Right hindlimb (tissue), 1 donor: ENCODE measurements around the gene PRKCA.
"Not testable (repeated sequence)": the region's sequence is repeated elsewhere in the genome, so short reads cannot be mapped to it uniquely, and the experiment has no call there.

ENCODE experiments used
- DNase-seq: peaks from one replicate; pipeline ENCODE4 v3.0.0-alpha.2; 2018

The PRKCA gene

DNA sequence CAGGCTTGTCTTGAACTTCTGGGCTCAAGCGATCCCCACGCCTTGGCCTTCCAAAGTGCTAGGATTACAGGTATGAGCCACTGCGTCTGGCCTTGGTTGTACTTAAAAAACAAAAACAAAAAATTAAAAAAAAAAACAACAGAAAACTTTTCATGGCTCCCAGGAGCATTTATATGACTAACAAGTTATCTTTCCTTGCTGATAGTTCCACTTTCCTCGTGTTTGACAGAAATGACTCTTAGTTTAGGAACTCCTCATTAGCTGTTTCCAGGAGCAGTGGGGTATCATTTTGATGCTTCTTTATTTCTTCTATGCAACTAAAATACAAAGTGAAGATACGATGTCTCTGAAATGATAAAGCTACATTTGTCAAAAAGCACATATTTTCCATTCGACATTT is 165.4 kb downstream of the PRKCA start:
- DNase-seq = no peak

- no peak for DNase-seq
Observed at GRCh38 chr17:66468241-66469087, 166.1 kb downstream of the PRKCA start.

GRCh38 chr17:66469088-66469442 is 166.7 kb downstream of the PRKCA start:
- no peak for DNase-seq

DNA sequence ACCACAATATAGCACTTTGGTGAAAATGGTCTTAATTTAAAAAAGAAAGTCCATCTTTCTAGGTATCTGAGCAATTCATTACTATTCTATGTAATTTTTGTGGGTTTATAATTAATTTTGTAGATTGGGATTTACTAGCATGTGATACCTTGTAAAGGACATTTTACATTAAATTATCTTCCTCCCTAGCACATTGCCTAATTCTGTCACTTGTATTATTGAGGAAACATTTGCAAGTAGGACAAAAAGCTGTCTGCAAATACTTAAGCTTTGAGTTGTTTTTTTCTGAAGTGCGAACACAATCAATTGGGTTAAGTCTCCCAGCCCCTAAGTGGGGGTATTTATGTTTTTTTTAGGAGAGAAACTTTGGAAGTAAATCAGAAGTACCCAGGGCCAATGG is 167.0 kb downstream of the PRKCA start:
- no peak for DNase-seq

DNA sequence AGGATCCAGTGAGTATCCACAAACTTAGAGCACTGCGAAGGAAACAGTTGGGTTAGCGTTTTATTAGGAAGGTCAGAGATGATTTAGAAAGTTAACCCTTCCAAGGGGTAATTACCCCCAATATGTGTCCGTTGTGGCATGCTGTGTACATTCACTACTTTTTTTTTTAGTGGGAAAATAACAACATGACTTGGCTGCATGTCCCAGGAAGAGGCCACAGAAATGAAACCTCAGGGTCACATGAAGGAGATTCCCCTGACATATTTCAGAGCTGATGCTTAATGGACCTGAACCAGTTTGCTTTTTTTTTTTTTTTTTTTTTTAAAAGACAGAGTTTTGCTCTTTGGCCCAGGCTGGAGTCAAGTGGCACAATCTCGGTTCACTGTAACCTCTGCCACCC is 167.5 kb downstream of the PRKCA start:
- no peak for DNase-seq

- no peak for DNase-seq
Observed at GRCh38 chr17:66472123-66472522, 169.7 kb downstream of the PRKCA start.

- DNase-seq = no peak
Observed at GRCh38 chr17:66474258-66474657, 171.8 kb downstream of the PRKCA start.

DNA sequence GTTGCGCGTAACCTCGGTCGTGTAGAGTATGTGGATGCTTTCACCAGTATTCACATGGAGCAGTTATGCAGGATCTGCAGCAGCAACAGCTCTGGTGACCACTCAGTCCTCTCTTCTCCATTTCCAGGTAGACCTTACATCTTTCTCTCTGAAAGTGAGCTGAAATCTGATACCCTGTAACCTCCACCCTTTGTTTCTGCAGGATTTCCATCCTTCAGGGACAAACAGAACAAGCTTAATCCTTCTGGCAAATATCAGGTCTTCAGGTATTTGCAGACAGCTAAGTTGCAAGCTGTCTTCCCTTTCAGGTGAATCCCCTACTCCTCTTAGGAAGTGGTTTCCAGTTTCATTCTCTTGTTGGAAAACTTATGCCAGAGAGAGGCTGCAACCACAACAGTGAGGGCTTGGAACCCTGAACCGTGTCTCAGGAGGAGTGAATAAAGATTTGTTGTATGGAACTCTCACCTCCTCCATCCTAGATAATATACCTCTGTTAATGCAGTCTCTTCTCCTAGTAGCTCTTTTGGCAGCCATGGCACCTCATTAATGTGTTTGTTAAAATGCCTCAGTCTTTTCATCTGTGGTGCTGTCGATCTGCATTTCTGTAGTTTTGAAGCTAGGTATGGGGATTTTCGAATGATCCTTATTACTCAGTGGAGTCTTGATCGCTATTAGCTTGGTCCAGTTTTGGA is 172.5 kb downstream of the PRKCA start:
- DNase-seq = no peak

DNA sequence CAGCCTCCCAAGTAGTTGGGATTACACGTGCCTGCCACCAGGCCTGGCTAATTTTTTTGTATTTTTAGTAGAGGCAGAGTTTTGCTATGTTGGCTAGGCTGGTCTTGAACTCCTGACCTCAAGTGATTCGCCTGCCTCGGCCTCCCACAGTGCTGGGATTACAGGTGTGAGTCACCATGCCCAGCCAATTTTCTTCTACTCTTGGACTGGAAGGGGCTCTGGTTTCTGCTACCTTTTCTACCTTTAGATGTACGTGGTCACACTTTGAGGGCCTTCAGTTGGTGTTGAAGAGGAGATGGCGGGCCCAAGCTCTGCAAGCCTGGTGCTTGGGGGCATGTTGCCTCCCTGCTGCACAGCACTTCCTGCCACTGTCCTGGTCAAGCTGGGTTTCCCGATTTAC is 173.6 kb downstream of the PRKCA start:
- DNase-seq = no peak

- no peak for DNase-seq
Observed at GRCh38 chr17:66477615-66478283, 175.3 kb downstream of the PRKCA start.

- DNase-seq = not testable (repeated sequence)
Observed at GRCh38 chr17:66479230-66479889, 176.9 kb downstream of the PRKCA start.

DNA sequence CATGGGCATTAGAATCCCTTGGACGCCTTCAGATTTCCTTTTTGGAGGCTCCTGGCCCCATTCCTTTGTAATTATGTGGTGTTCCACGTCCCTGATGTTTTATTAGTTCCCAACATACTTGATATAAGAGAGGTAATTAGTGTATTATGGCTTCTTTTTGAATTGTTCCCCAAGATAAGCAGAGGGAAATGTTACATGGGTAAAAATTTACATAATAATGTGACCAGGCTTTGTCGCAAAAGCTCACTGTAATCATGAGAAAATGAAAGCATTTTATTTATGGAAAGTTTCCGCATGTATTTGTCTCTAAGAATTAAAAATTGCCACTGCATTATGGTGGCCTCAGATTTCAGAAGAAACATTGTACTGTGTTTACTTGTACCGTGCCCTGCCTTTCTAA is 177.8 kb downstream of the PRKCA start:
- no peak for DNase-seq

DNA sequence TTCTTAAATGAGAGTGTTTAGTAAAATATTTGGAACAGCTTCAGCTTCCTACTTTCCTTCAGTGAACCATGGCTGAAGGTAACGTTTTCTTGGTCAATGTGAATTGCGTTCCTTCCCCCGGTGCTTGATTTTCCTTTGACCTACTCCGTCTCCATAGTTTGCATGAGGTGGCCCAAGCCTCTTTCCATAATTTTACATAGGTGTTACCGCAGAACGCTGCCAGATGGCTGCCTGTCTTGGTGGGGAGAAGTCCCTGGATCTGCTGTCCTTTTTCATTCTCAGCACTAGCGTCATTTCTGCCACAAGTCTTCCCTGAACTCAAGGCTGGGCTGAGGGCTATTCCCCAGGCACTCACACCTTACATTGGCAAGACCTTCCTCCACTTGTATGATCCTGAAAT is 178.4 kb downstream of the PRKCA start:
- no peak for DNase-seq

DNA sequence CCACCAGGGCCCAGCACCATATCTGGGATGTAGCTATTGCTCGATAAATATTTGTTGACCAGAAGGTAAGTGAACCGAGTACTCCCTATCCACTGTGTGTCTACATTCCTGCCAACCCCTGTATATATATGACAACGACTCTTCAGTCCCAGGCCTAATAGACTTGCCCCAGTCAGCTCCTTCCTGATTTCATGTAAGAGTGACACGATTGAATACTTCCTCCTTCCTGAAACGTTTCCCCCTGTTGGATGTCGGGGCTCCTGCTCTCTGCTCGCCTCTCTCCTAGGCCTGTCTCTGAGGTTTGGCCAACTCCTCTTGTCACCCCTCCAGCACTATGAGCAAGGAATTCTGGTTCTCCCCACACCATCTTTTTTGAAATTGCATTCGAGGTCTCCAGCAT is 178.9 kb downstream of the PRKCA start:
- no peak for DNase-seq

GRCh38 chr17:66483906-66484305 is 181.5 kb downstream of the PRKCA start:
- DNase-seq = no peak

- DNase-seq = no peak
Observed at GRCh38 chr17:66485309-66485947, 183.0 kb downstream of the PRKCA start.

DNA sequence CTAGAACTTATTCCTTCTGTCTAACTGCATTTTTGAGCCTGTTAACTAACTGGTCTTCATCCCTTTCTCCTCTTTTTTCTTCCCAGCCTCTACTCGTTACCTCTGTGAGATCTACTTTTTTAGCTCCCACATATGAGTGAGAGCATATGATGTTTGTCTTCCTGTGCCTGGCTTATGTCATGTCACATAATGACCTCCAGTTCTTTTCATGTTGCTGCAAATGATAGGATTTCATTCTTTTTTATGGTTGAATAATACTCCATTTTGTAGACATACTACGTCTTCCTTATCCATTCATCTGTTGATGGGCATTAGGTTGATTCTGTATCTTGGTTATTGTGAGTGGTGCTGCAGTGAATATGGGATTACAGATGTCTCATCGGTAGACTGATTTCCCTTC is 184.7 kb downstream of the PRKCA start:
- DNase-seq = no peak

DNA sequence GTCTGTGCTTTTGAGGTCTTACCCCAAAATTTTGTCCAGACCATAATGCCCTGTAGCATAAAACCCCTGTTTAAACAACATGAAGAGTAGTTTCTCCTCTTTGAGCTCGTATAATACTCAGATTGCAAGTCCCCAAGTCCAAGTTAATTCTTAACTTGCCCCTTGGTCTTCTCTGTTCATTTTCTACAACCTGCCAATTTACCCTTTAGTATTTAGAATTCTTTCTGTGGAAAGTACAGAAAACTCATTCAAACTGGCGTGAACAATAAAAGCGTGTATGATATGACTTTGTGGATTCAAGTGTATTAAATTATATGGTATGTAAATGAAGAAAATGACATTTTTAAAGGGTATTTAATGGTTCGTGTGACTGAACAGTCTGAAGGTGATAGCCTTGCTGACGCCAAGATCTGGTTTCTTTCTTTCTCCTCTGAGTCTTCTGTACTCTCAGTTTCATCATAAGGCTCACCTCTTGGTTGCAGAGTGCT is 185.6 kb downstream of the PRKCA start:
- DNase-seq = no peak

DNA sequence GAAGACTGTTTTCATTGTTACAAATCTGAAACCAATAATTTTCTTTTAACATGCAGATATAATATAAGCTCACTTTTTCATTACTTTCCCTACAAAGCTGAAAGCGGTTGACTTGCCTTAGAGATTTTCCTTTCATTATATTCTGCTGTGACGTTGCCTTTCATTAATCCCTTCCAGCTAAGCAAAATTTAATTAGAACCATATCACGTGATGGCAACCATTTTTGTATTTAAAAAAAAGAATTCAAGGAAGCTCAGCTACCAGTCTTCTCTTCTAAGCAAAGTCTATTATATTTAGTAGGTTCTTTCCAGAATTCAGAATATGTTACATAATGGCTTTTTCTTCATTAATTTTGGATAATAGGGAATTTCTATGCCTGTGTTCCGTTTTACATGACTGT is 186.5 kb downstream of the PRKCA start:
- no peak for DNase-seq

DNA sequence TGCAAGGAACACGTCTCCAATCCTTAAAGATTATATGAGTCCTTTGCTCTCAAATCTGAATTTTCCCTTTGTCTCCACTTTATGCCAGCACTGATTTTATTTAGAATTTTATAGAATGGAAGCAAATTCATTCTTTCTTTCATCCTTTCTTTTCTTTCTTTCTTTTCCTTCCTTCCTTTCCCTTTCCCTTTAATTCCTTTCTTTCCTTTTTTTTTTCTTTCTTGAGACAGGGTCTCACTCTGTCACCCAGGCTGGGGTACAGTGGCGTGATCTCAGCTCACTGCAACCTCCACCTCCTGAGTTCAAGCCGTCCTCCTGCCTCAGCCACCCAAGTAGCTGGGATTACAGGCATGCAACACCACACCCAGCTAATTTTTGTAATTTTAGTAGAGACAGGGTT is 187.2 kb downstream of the PRKCA start:
- DNase-seq = not testable (repeated sequence)

GRCh38 chr17:66491213-66491612 is 188.8 kb downstream of the PRKCA start:
- no peak for DNase-seq

- no peak for DNase-seq
Observed at GRCh38 chr17:66491665-66492064, 189.3 kb downstream of the PRKCA start.

DNA sequence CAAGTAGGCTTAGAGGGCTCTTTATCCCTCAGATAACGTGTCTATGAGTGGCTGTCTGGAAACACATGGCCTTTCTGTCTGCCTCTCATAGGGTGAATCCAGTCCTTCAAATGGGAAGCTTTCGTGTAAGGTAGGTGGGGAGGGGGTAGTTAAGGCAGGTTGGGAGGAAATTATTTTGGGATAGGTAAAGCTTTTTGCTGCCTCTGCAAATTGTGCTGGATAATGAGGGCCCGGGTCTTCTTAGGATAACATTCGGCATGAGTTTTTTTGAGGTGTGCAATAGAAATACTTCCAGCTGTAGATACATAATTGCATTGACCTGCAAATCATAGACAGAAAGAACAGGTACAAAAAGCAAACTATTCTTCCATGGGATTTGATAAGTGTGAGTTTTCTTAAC is 189.7 kb downstream of the PRKCA start:
- DNase-seq = no peak
